Right cardiac atrium (tissue), 5 donors: Measurements from ENCODE around the gene LAMB1. TPM values are rescaled to one million over a fixed set of nuclear protein-coding genes. Genes with fewer than 3 reads are reported as not detected.

Experiments
- ATAC-seq, 2 donors: fragments of 200-7000 bp; cut with Tn5 transposase; one replicate each; pipeline versions ENCODE4 v1.8.0 to v1.9.1; 2020; ENCODE audit warnings: moderate library complexity in 2 of 2, mild to moderate bottlenecking in 1 of 2
- DNase-seq, 3 donors: peaks; one replicate each; pipeline ENCODE4 v3.0.0-alpha.2; 2020
- H3K27ac ChIP-seq: one replicate; pipeline ENCODE4 v1.5.1; 2013; ENCODE audit warnings: mild to moderate bottlenecking, low read length, control low read depth, moderate library complexity
- H3K27me3 ChIP-seq: one replicate; pipeline ENCODE4 v1.6.1; 2013; ENCODE audit not compliant: control insufficient read depth, insufficient read depth
- H3K4me1 ChIP-seq: one replicate; pipeline ENCODE4 v1.6.1; 2013; ENCODE audit warnings: low read length; ENCODE audit not compliant: control insufficient read depth, insufficient read depth
- H3K4me3 ChIP-seq: one replicate; pipeline ENCODE4 v1.5.1; 2013; ENCODE audit warnings: low read length, control low read depth
- H3K9me3 ChIP-seq: one replicate; pipeline ENCODE4 v1.6.1; 2013; ENCODE audit warnings: low read length; ENCODE audit not compliant: control insufficient read depth
- WGBS: extraction: QIAGEN DNeasy Blood & Tissue Kit; methylation state at CpG from one replicate; pipeline ENCODE4 v1.1.7; 2013; 5-methylcytosine and 5-hydroxymethylcytosine counted together
- intact Hi-C, 4 donors: fragments of 100-400 bp; cut with DNase I; formaldehyde crosslinking; loops; one replicate each; pipeline versions ENCODE4 v1.11.0 to v1.14.0; 2022 to 2023
- long read RNA-seq, 4 donors: library from polyadenylated mRNA; unstranded; transcript quantifications; one replicate each; pipeline ENCODE4 v2.0.0, GENCODE V29; 2020 to 2021
- polyA plus RNA-seq: library from polyadenylated mRNA; stranded (reverse); fragments of 200-250 nt; gene quantifications from one replicate; pipeline ENCODE4 v1.2.3, GENCODE V29; 2013
- total RNA-seq, 4 donors: library from RNA; stranded (reverse); fragmentation: NEBNext Ultra II Directional; extraction: Animal tissue kit (Norgen Biotek cat#: 25700); gene quantifications; one replicate each; pipeline ENCODE4 v1.2.1, GENCODE V29; 2021
- donor health status: healthy with polysubstance abuse.
- donor health status: DM: no; HTN: yes; CAD: no.
- donor health status: DM: no; HTN: no; CAD: no.
- donor health status: DM: no; HTN: yes; CAD: no; lungs with severe emphysema.
- donor health status: DM: yes; HTN: yes; CAD: no.

Gene LAMB1
- 100 to 1,000 TPM in 1 of 4 donors, 10 to 100 TPM in 3; 42.1 to 110 (median 47.3) TPM for total RNA-seq
- polyA plus RNA-seq, result 59.9 TPM
- long read RNA-seq, donor 1, full-length matches to known transcripts, result 16 of 41 reads
- long read RNA-seq, donor 1, partial matches to known transcripts, result 20 of 41 reads
- long read RNA-seq, donor 1, other reads (novel, unspliced or antisense), result 5 of 41 reads
- long read RNA-seq, donor 2, full-length matches to known transcripts, result 7 of 17 reads
- long read RNA-seq, donor 2, partial matches to known transcripts, result 10 of 17 reads
- long read RNA-seq, donor 2, other reads (novel, unspliced or antisense), result 0 of 17 reads
- long read RNA-seq, donor 3, full-length matches to known transcripts, result 60 of 173 reads
- long read RNA-seq, donor 3, partial matches to known transcripts, result 92 of 173 reads
- long read RNA-seq, donor 3, other reads (novel, unspliced or antisense), result 21 of 173 reads
- long read RNA-seq, donor 4, full-length matches to known transcripts, result 19 of 28 reads
- long read RNA-seq, donor 4, partial matches to known transcripts, result 6 of 28 reads
- long read RNA-seq, donor 4, other reads (novel, unspliced or antisense), result 3 of 28 reads

GRCh38 chr7:108002726-108003598, at the start of gene LAMB1:
TSS of gene LAMB1 (minus strand) at chr7:108003161. CDS start at chr7:108002885, 276 bp downstream.
- DNase-seq (peak; percentile 87 to 93 (median 88)), ATAC-seq (peak; percentile 84 to 86)
- H3K4me1 ChIP-seq, result peaks cover 2% of the 10 kb centered on the region
- H3K4me3 ChIP-seq, result peak within 1 kb of the TSS; percentile 90
- intact Hi-C loops, result loop anchor here in 1 of 4 donors (10.0 kb wide), 1 partner anchor 68 kb away; no protein-coding TSS in a partner anchor
- peak within 1 kb of the TSS; percentile 33 for H3K27ac ChIP-seq
- H3K27me3 ChIP-seq, result no peaks in the 10 kb centered on the region
- no peaks in the 10 kb centered on the region for H3K9me3 ChIP-seq
- under 1% methylated on average over 75 of the region's 75 CpGs for WGBS

GRCh38 chr7:108051454-108051853, 48.5 kb upstream of the LAMB1 start:
- WGBS, result 79% methylated on average over 1 of the region's 1 CpG
- intact Hi-C loops, result no loop called here
- no peaks in the 10 kb centered on the region for H3K4me1 ChIP-seq
- no peaks in the 10 kb centered on the region for H3K9me3 ChIP-seq
- DNase-seq (no peak), ATAC-seq (no peak)
- no peak overlapping the region for H3K27ac ChIP-seq
- H3K27me3 ChIP-seq, result no peaks in the 10 kb centered on the region
- H3K4me3 ChIP-seq, result no peak overlapping the region

- WGBS, result 95% methylated on average over 3 of the region's 3 CpGs
- Histone ChIP-seq H3K9me3 (no peaks in the 10 kb centered on the region), H3K4me1 (no peaks in the 10 kb centered on the region), H3K27me3 (no peaks in the 10 kb centered on the region), H3K27ac (no peak overlapping the region), H3K4me3 (no peak overlapping the region)
- no peak for DNase-seq
- no peak for ATAC-seq
- intact Hi-C loops, result no loop called here
Measured at GRCh38 chr7:108049962-108050361, 47.0 kb upstream of the LAMB1 start.

GRCh38 chr7:108048422-108048821, 45.5 kb upstream of the LAMB1 start:
- Histone ChIP-seq H3K27ac (no peak overlapping the region), H3K4me3 (no peak overlapping the region), H3K4me1 (no peaks in the 10 kb centered on the region), H3K27me3 (no peaks in the 10 kb centered on the region), H3K9me3 (no peaks in the 10 kb centered on the region)
- DNase-seq (no peak), ATAC-seq (no peak)
- WGBS, result 97% methylated on average over 3 of the region's 3 CpGs
- intact Hi-C loops, result no loop called here

- H3K4me1 ChIP-seq, result no peaks in the 10 kb centered on the region
- no peak overlapping the region for H3K4me3 ChIP-seq
- H3K9me3 ChIP-seq, result no peaks in the 10 kb centered on the region
- ATAC-seq, result no peak
- WGBS, result 89% methylated on average over 6 of the region's 6 CpGs
- no peak overlapping the region for H3K27ac ChIP-seq
- intact Hi-C loops, result no loop called here
- no peak for DNase-seq
- H3K27me3 ChIP-seq, result no peaks in the 10 kb centered on the region
Measured at GRCh38 chr7:108046952-108047506, 44.1 kb upstream of the LAMB1 start.

GRCh38 chr7:108045669-108046068, 42.7 kb upstream of the LAMB1 start:
- peak in 1 of 2 donors; percentile 55 for ATAC-seq

GRCh38 chr7:108045154-108045553, 42.2 kb upstream of the LAMB1 start:
- intact Hi-C loops, result no loop called here
- 9% methylated on average over 1 of the region's 1 CpG for WGBS
- peak; percentile 65 to 69 for ATAC-seq
- no peak overlapping the region for H3K4me3 ChIP-seq
- H3K9me3 ChIP-seq, result no peaks in the 10 kb centered on the region
- no peaks in the 10 kb centered on the region for H3K4me1 ChIP-seq
- no peaks in the 10 kb centered on the region for H3K27me3 ChIP-seq
- H3K27ac ChIP-seq, result no peak overlapping the region
- no peak for DNase-seq

More at GRCh38 chr7:108045669-108046068, 42.7 kb upstream of the LAMB1 start:
- no peaks in the 10 kb centered on the region for H3K4me1 ChIP-seq
- no peak overlapping the region for H3K27ac ChIP-seq
- no peak overlapping the region for H3K4me3 ChIP-seq
- 56% methylated on average over 1 of the region's 1 CpG for WGBS
- H3K9me3 ChIP-seq, result no peaks in the 10 kb centered on the region
- no peak for DNase-seq
- no peaks in the 10 kb centered on the region for H3K27me3 ChIP-seq
- intact Hi-C loops, result no loop called here

GRCh38 chr7:108044345-108044744, 41.4 kb upstream of the LAMB1 start:
- WGBS, result 98% methylated on average over 2 of the region's 2 CpGs
- no peak for ATAC-seq
- no peak overlapping the region for H3K4me3 ChIP-seq
- no peaks in the 10 kb centered on the region for H3K4me1 ChIP-seq
- no peaks in the 10 kb centered on the region for H3K9me3 ChIP-seq
- no peak overlapping the region for H3K27ac ChIP-seq
- H3K27me3 ChIP-seq, result no peaks in the 10 kb centered on the region
- DNase-seq, result no peak
- intact Hi-C loops, result no loop called here

GRCh38 chr7:108038986-108039385, 36.0 kb upstream of the LAMB1 start:
- H3K9me3 ChIP-seq, result no peaks in the 10 kb centered on the region
- intact Hi-C loops, result no loop called here
- ATAC-seq (no peak), DNase-seq (no peak)
- H3K27me3 ChIP-seq, result no peaks in the 10 kb centered on the region
- no peak overlapping the region for H3K4me3 ChIP-seq
- H3K27ac ChIP-seq, result no peak overlapping the region
- H3K4me1 ChIP-seq, result no peaks in the 10 kb centered on the region

- no peak for DNase-seq
- Histone ChIP-seq H3K9me3 (no peaks in the 10 kb centered on the region), H3K27me3 (no peaks in the 10 kb centered on the region), H3K27ac (no peak overlapping the region), H3K4me3 (no peak overlapping the region), H3K4me1 (no peaks in the 10 kb centered on the region)
- 96% methylated on average over 1 of the region's 1 CpG for WGBS
- no peak for ATAC-seq
- intact Hi-C loops, result no loop called here
Measured at GRCh38 chr7:108037741-108038140, 34.8 kb upstream of the LAMB1 start.
